Activated CD4-positive, CD25-positive, alpha-beta regulatory T cell treated with anti-CD3 and anti-CD28 coated beads, Interleukin-2, amount 50 U/mL, for 16 hours (primary cell): ENCODE measurements around the gene ATP13A4.

ENCODE experiments used
- DNase-seq: peaks from one replicate; pipeline ENCODE4 v3.0.0-alpha.2; 2020; ENCODE audit warnings: low read depth, low spot score

Gene ATP13A4, protein sequence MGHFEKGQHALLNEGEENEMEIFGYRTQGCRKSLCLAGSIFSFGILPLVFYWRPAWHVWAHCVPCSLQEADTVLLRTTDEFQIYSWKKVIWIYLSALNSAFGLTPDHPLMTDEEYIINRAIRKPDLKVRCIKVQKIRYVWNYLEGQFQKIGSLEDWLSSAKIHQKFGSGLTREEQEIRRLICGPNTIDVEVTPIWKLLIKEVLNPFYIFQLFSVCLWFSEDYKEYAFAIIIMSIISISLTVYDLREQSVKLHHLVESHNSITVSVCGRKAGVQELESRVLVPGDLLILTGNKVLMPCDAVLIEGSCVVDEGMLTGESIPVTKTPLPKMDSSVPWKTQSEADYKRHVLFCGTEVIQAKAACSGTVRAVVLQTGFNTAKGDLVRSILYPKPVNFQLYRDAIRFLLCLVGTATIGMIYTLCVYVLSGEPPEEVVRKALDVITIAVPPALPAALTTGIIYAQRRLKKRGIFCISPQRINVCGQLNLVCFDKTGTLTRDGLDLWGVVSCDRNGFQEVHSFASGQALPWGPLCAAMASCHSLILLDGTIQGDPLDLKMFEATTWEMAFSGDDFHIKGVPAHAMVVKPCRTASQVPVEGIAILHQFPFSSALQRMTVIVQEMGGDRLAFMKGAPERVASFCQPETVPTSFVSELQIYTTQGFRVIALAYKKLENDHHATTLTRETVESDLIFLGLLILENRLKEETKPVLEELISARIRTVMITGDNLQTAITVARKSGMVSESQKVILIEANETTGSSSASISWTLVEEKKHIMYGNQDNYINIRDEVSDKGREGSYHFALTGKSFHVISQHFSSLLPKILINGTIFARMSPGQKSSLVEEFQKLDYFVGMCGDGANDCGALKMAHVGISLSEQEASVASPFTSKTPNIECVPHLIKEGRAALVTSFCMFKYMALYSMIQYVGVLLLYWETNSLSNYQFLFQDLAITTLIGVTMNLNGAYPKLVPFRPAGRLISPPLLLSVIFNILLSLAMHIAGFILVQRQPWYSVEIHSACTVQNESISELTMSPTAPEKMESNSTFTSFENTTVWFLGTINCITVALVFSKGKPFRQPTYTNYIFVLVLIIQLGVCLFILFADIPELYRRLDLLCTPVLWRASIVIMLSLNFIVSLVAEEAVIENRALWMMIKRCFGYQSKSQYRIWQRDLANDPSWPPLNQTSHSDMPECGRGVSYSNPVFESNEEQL

DNA sequence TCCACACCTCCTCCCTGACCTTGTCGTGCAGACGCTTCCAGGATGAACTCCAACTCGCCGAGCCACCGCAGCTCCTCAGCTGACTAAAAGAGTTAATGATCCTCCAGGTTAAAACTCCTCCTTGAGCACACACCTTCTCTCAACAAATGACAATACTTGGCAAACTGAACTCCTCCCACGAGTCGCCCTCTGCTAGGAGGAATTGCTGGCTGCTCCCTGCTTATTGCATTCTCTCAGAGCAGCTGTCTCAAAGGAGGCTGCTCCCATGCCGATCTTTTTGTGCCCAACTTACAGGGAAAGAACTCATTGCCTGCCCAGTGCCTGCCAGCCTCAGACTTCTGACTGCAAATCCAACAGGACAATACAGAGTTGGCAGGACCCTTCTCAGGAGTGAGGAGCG lies at the start of gene ATP13A4:
Gene ATP13A4, minus strand, starts transcription at position 85 of the 400 bp plus-strand sequence. CDS start 96 bp downstream, outside the sequence.
- DNase-seq: no peak

GRCh38 chr3:193599393-193599792 lies 44.7 kb upstream of the ATP13A4 start:
- DNase-seq: no peak

- no peak for DNase-seq
Observed at GRCh38 chr3:193598202-193598601, 43.5 kb upstream of the ATP13A4 start.

DNA sequence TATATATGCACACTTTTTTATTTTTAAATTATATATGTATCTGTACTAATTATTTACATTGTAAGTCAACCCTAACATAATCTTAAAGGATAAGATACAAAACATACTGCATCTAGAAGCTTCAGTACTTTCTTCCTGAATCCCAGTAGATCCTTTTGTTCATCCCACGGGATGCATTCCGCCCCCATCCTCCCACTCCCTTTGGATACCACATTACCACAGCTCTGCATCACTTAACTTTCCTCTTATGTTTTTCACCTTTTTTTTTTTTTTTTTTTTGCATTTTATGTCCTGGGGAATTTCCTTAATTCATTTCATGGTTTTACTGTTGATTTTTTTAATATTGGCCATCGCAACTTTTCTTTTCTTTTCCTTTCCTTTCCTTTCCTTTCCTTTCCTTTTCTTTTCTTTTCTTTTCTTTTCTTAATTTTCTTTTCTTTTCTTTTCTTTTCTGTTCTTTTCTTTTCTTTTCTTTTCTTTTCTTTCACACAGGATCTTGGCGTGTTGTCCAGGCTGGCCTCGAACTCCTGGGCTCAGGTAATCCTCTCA lies 41.3 kb upstream of the ATP13A4 start:
- DNase-seq: no peak

DNA sequence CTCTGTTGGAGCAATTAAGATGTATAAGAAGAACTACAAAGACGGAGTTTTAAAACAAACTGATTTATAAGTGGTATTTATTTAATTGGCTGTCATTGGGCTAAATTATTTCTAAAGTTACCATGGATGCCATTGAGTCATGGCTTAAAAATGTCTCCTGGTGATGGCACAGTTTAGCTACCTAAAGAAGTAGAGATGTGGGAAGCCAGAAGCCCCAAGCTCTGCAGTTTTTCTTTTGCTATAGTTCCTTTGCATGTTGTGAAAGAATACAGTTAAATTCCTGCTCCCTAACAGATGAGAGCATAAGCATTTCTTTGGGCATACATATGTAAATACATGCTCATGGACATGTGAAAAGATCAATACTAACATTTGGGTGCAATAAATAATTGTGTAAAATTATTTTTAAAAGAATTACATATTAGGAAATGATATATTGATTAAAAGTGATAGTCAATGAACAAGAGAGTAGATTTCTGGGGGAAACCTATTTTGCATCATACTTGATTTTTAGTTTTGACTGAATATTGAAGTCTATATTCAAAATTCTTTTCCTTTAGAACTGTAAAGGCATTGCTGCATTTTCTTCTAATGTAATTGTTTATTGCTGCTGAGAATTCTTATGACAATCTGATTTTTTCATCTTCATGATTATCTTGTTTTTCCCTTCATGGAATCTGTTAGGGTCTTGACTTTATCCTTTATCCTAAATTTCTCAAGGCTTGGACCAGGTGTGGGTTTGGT lies 40.4 kb upstream of the ATP13A4 start:
- no peak for DNase-seq

DNA sequence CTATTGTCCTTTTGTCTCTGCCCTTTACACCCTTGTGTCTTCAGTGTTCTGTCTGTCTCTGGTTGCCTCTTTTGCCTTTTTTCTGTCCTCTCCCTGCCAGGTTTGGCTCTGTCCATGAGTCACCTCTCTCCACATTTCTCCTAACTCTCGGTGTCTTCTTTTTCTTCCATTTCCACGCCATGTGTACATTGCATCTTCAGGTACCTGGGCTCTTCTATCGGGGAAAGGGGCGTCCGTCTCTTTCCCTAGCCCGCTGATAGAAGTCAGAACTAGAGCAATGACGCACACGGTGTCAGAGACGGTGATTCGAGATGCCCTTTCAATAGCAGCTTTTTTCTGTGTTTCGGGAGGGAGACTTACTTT lies 39.0 kb upstream of the ATP13A4 start:
- peak; percentile 20 for DNase-seq

- DNase-seq: peak; percentile 83
Observed at GRCh38 chr3:193592841-193593667, 38.4 kb upstream of the ATP13A4 start, which contains the start of gene OPA1. TSS of gene OPA1 (plus strand) at chr3:193593208. CDS start at chr3:193593378, 170 bp downstream.

GRCh38 chr3:193590088-193590856 lies 35.6 kb upstream of the ATP13A4 start:
- DNase-seq: no peak

- no peak for DNase-seq
Observed at GRCh38 chr3:193589616-193590015, 34.9 kb upstream of the ATP13A4 start.

- DNase-seq: no peak
Observed at GRCh38 chr3:193589129-193589528, 34.4 kb upstream of the ATP13A4 start.

- no peak for DNase-seq
Observed at GRCh38 chr3:193586526-193586925, 31.8 kb upstream of the ATP13A4 start.

GRCh38 chr3:193585530-193585929 lies 30.8 kb upstream of the ATP13A4 start:
- no peak for DNase-seq

GRCh38 chr3:193574488-193575070 lies 19.9 kb upstream of the ATP13A4 start:
- DNase-seq: no peak

- DNase-seq: no peak
Observed at GRCh38 chr3:193573403-193574191, 18.9 kb upstream of the ATP13A4 start.

- DNase-seq: no peak
Observed at GRCh38 chr3:193572426-193572908, 17.8 kb upstream of the ATP13A4 start.

DNA sequence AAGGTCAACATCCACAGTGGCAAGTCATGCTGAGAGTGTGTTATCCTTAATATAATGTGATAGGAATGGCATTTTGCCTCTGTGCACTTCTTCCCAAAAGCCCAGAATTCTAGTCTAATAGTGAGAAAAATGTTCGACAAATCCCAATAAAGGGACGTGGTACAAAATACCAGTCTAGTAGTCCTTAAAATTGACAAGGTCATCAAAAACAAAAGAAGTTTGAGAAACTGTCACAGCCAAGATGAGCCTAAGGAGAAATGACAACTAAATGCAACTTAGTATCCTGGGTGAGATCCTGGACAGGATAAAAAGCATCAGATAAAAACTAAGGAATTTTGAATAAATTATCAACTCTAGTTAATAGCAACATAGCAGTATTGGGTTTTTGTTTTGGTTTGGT lies 14.4 kb upstream of the ATP13A4 start:
- no peak for DNase-seq

- DNase-seq: no peak
Observed at GRCh38 chr3:193564012-193564411, 9.3 kb upstream of the ATP13A4 start.

DNA sequence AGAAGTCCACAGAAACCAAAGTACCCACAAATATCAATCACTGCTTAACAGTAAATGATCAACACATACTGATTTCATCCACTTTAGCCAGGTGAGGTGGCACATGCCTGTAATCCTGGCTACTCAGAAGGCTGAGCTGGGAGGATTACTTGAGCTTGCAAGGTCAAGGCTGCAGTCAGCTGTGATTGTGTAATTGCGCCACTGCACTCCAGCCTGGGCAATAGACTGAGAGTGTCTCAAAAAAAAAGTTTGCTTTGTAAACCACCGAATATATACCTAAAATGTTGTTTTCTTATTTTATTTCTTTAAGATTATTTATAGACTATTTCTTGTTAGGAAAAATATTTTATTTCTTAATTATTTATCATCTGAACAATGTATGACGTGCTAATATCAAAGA lies 8.7 kb upstream of the ATP13A4 start:
- DNase-seq: no peak
